Lung (tissue), 12 donors: Measurements from ENCODE around the gene HMGB4. TPM values are rescaled to one million over a fixed set of nuclear protein-coding genes. Genes with fewer than 3 reads are reported as not detected.

Source experiments
- ATAC-seq: fragments of 200-7000 bp; cut with Tn5 transposase; one replicate; pipeline ENCODE4 v1.9.1; 2020; ENCODE audit warnings: moderate number of reproducible peaks; ENCODE audit not compliant: insufficient read depth, low FRiP score
- DNase-seq, 3 donors: peaks; one replicate each; pipeline ENCODE4 v3.0.0-alpha.2; 2013 to 2017
- H3K27ac ChIP-seq, 2 donors: one replicate each; pipeline ENCODE4 v1.5.1; 2013; ENCODE audit warnings: mild to moderate bottlenecking in 2 of 2, moderate library complexity in 2 of 2, control low read depth in 1 of 2, inconsistent platforms in 1 of 2, low read depth in 1 of 2, low read length in 1 of 2
- H3K27me3 ChIP-seq, 3 donors: one replicate each; pipeline ENCODE4 v1.5.1; 2013; ENCODE audit warnings: low read length in 2 of 3; ENCODE audit not compliant: control insufficient read depth in 3 of 3, insufficient read depth in 3 of 3
- H3K36me3 ChIP-seq, 4 donors: one replicate each; pipeline ENCODE4 v1.5.1; 2013; ENCODE audit warnings: low read length in 4 of 4, mild to moderate bottlenecking in 1 of 4, moderate library complexity in 1 of 4; ENCODE audit not compliant: control insufficient read depth in 4 of 4, insufficient read depth in 4 of 4
- H3K4me1 ChIP-seq, 5 donors: one replicate each; pipeline ENCODE4 v1.5.1; 2013; ENCODE audit warnings: low read length in 5 of 5, mild to moderate bottlenecking in 2 of 5, moderate library complexity in 1 of 5; ENCODE audit not compliant: control insufficient read depth in 5 of 5, insufficient read depth in 5 of 5
- H3K4me3 ChIP-seq: one replicate; pipeline ENCODE4 v1.5.1; 2013; ENCODE audit warnings: mild to moderate bottlenecking, control low read depth, moderate library complexity
- H3K9ac ChIP-seq, 2 donors: one replicate each; pipeline ENCODE4 v1.5.1; 2013; ENCODE audit warnings: low read length in 2 of 2, control low read depth in 1 of 2; ENCODE audit not compliant: insufficient read depth in 1 of 2
- H3K9me3 ChIP-seq, 4 donors: one replicate each; pipeline ENCODE4 v1.5.1; 2013; ENCODE audit warnings: low read length in 3 of 4, mild to moderate bottlenecking in 1 of 4, moderate library complexity in 1 of 4; ENCODE audit not compliant: control insufficient read depth in 4 of 4, insufficient read depth in 3 of 4
- CTCF ChIP-seq: IDR thresholded peaks from 2 replicates; pipeline ENCODE4 v1.5.1; 2012; ENCODE audit warnings: mild to moderate bottlenecking; ENCODE audit errors: control extremely low read depth, extremely low read depth
- WGBS, 2 donors: extraction: QIAGEN DNeasy Blood & Tissue Kit; methylation state at CpG; one replicate each; pipeline ENCODE4 v1.1.7; 2013; 5-methylcytosine and 5-hydroxymethylcytosine counted together
- polyA plus RNA-seq, 2 donors: library from polyadenylated mRNA; stranded (reverse); fragments of 200-250 nt; gene quantifications; one replicate each; pipeline ENCODE4 v1.2.1, GENCODE V29; 2013
- total RNA-seq, 2 donors: library from RNA; depleted of rRNA in 1 of 2; stranded (reverse); fragments of >200 nt in 1 of 2; gene quantifications; one replicate each; pipeline ENCODE4 v1.2.1, GENCODE V29; 2014 to 2021
- donor health status: control.
- donor health status: control.
- donor health status: Bipolar disorder and iron deficiency.
- donor health status: healthy.
- donor health status: DM: yes; HTN: yes; CAD: no.

The HMGB4 gene
- total and polyA plus RNA-seq, 4 donors: not detected

GRCh38 chr1:33908324-33908956, 44.6 kb downstream of the HMGB4 start:
- Histone ChIP-seq H3K4me1 (peaks cover 0 to 1% (median 0%) of the 10 kb centered on the region in 5 donors), H3K9ac (no peak overlapping the region), H3K27ac (no peak overlapping the region), H3K36me3 (no peaks in the 10 kb centered on the region), H3K9me3 (peaks cover 0 to 3% (median 0%) of the 10 kb centered on the region in 4 donors), H3K4me3 (no peak overlapping the region), H3K27me3 (peaks cover 0 to 9% (median 5%) of the 10 kb centered on the region in 3 donors)
- 80 to 82% methylated on average over 11 of the region's 11 CpGs for WGBS, 2 donors
- ATAC-seq: no peak
- TF ChIP-seq CTCF: no peak
- no peak for DNase-seq
